ENCODE results near the gene ANXA6.

GRCh38 chr5:151094852-151095245 is 62.7 kb downstream of the ANXA6 start:
- TF ChIP-seq CTCF (IDR thresholded peaks at IDR 0.05) (no peak), POLR2A (IDR thresholded peaks at IDR 0.05) (no peak), EP300 (IDR thresholded peaks at IDR 0.05) (no peak)

All from gastroesophageal sphincter (tissue), 3 donors.